Right lung (tissue), 5 donors: ENCODE data around the gene TRUB1. TPM values are rescaled to one million over a fixed set of nuclear protein-coding genes. Genes with fewer than 3 reads are reported as not detected.

Experiments
- DNase-seq, 2 donors: peaks; one replicate each; pipeline ENCODE4 v3.0.0-alpha.2; 2013
- polyA plus RNA-seq, 5 donors: library from polyadenylated mRNA; unstranded; fragments of 120-200 nt; gene quantifications; one replicate each; pipeline versions ENCODE4 v1.2.1 to v1.2.3, GENCODE V29; 2013; ENCODE audit warnings: inconsistent platforms in 1 of 5, low replicate concordance in 1 of 5; ENCODE audit not compliant: insufficient read length in 5 of 5, insufficient read depth in 1 of 5

TRUB1 gene
- polyA plus RNA-seq, 5 donors: 25.8 to 39.7 (median 28.7) TPM

DNA sequence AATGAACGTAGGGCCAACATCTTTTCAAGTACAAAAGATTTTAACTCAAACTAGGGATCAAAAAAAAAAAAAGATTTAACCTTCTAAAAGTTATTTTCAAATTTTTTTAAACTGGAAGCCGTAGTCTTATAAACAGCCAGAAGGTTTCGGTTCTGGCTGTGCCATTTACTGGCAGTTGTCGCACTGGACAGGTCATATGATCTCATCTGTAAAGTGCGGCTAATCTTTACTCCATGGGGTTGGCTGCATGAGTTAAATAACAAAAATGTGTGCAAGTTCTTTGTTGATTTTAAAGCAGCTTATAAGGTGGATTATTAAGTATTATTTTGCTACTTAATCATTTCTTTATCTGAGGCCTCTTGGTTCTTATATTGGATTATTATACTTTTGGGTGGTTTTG lies 36.6 kb downstream of the TRUB1 start:
- no peak for DNase-seq

DNA sequence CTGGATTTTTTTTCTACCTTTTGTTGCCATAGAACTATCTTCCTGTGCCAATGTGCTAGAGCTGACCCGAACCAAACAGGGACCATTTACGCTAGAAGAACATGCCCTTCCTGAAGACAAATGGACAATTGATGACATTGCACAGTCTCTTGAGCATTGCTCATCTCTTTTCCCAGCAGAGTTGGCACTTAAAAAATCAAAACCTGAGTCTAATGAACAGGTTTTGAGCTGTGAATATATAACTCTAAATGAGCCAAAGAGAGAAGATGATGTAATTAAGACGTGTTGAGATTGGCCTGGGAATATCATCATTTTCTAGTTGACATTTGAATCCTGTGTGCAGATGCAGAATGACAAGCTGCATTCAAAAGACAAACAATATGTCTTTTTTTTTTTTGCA lies 37.1 kb downstream of the TRUB1 start:
- no peak for DNase-seq

DNA sequence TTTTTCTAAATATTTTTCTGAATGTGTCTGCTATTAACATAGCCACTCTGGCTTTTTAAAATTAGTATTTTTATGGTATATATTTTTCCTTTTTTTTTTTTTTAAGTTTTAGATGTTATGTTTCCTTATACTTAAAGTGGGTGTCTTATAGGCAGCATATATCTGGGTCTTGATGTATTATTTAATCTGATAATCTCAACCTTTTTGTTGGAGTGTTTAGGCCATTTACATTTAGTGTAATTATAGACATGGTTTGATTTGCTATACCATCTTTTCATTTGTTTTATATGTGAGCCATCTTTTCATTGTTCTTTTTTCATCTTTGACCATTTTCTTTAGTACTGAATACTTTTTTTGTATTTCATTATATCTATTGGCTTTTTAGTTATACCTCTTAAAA lies 45.0 kb downstream of the TRUB1 start:
- DNase-seq: no peak

DNA sequence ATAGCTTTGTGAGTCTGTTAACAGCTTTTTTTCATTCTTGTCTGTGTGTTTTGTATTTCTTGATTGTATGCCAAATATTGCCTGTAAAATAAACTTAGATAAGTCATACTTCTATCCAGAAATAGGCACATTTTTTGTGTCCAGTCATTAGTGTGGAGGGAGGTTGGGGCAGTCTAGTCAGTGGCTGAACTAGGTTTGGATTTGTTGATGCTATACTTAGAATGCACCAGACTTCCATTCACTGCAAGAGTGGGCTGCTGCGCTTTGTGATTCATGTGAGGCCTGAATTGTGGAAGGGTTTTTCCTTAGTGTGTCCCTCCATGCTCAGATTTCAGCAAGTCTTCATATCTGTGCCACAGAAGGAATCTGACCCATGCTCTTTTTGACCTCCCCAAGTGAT lies 50.0 kb downstream of the TRUB1 start:
- no peak for DNase-seq

DNA sequence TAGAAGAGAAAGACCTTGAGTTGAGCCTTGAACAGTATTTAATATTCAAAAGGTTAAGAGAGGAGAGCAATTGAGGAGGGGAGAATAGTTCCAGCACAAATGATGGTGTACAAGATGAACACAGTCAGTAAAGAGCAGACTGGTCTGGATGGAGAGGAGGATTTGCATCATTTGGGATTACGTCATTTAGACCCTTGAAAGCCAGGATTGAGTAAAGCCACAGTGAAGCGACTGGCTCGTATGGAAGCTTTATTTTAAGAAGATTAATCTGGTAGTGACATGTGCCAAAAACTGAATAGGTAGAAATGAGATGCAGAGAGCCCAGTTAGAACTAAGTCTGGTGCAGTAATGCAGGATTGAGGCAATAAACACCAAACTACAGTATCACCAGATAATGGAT lies 52.6 kb downstream of the TRUB1 start:
- no peak for DNase-seq

DNA sequence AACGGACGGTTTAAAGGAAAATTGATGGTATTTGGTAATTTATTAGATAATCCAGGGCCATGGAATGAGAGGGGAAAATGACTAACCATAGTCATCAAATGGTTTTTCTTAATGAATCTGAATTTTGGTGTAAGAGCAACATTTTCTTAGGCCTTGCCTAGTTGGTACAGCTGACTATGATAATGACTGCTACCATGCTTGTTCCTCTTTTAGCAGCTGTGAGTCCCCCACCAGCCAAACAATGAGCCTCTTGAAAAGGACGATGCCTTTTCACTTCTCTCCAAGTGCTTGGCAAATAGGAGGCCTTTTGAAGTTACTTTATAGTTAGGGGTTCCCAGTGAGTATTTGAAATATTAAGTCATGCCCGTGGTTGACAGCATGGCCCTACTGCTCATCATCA lies 53.0 kb downstream of the TRUB1 start:
- no peak for DNase-seq

DNA sequence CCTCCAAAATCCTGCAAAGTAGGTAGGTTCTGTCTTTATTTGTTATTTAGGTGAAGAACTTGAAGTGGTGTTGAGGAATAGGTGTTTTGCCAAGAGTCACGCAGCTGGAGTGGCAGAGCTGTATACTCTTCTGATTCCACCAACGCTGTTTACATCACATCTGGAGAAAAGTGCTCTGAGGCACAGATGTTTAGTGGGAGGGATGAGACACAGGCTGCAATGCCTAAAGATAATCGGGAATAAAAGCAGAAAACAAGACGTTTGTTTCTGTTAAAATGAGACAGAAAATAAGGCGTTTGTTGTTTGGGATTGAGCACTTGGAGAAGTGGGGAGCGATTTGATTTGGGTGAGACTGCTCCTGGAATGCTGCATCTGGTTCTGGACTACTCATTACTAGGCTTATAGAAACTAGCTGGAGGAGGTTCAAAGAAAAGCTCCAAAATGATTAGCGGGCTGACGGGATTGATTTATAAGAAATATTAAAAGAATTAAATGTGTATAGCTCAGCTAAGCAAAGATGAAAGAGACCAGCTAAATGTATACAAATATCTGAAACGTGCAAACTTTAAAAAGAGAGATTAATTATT lies 54.3 kb downstream of the TRUB1 start:
- DNase-seq: no peak

DNA sequence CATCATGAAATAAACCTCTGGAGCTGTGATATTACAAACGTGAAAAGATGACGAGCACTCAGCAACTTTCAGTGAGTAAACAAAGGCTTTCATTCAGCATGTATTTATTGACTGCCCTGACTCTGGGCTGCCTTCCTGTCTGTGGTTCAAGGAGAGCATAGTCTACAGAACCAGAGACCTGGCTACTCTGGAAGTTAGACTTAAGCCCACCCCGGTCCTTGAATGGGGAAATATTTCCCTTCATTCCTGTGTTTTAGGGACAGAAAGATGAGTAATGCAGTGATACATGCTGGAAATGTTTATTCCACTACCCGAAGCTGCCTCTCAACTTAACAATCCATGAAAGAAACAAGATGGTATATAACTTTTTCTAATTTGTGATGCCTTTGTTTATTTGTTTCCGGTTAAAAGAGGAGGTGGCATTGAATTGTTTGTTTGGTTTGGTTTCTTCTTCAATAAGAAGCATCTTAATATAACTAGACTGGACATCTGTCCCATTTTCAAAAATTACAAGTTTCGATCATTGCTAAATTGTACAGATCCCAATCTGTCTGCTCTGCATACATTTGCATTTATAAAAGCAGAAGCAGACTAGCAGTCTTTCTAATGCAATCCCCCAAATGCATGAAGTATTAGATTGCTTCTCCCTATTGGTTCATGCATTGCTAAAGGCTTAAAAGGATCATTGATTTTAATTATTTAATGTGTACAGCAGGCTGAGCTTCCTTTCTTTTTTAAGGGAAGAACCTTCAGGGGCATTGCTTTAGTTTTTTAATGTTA lies 57.7 kb downstream of the TRUB1 start:
- no peak for DNase-seq

DNA sequence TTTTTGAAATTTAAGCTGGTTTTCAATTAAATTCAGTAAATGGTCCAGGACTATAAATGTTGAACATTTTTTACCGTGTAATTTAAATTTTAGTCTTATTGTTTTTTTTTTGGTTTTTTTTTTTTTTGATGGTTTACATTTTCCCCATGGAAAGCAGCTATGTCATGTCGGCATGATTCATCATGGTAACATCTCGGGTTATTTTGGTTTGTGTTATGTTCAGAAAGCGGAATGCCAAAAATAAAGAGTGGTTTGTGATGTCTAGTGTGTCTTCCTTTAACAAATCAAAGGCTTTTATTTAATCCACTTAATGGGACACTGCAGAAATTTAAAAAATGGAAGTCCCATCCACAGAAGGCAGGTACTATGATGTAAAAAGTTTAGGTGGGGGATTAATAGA lies 58.5 kb downstream of the TRUB1 start:
- DNase-seq: no peak

DNA sequence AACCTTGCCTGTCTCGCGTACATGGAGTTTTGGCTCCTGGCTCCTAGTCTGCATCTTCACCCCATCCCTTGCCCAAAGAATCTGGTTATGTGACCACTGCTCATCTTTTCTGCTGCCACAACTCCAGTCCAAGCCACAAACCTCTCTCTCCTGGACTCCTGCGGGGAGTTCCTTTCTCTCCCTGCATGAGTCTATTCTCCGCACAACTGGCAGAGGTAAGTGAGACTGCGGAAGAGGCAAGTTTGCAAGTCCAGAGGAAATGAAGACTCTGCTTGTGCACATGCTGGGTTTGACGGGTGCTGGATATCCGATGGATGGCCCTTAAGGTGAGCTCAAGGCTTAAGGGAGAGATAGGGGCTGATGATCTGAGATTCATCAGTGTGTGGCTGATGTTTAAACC lies 61.0 kb downstream of the TRUB1 start:
- DNase-seq: no peak

DNA sequence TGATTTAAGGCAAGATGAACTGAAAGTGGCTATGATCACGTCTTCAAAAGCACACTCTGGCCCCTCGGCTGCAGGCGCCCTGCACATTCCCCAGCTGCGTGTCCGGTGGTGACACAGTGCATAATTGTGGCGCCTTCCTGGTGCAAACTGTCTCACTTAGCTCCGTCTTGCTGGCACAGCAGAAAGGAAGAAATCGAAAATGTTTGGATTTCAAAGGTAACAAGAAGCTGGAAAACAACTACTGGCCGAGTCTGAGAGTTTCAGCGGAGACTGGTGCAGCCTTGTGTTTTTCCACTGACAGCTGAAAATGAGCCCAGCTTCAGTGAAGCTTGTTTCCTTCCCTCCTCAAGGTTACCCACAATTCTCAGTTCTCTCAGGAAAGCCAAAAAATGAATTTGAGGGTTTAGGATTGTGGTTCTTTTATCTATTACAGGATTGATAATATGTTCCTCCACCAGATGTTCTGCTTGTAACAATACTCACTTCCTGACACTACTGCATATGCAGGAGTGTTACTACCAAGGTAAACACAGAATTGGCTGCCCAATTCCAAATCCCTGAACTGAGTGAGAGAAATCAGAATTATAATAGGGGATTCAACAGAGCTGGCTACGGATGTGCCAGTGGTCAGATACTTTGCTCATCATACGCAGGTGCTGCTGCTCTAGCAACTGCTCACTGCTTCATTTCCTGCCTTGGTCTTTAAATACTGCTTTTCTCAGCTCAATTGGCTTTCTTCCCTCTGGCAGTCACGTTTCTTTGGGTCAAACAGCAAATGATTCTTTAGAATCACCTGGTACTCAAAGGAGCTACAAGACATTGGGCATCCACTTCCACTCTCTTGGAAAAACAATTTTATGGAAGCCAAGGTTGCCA lies 63.7 kb downstream of the TRUB1 start:
- no peak for DNase-seq

DNA sequence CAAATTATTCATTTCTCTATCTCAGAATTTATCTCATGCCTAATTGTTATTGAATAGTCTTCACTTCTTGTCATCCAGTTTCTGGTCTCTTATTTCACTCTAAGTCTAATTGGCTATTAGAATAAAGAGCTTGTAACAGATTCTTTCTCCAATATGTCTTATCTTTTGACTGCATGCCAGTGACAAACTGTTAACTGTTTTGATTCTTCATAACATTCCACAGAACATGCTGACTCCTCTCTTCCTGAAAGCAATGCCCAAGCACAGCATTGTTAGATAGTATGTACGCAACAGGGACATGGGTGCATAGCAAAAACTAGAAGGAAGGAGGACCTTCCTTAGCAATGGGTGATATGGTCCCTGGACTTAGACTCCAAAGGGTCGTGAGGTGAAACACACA lies 65.4 kb downstream of the TRUB1 start:
- no peak for DNase-seq

DNA sequence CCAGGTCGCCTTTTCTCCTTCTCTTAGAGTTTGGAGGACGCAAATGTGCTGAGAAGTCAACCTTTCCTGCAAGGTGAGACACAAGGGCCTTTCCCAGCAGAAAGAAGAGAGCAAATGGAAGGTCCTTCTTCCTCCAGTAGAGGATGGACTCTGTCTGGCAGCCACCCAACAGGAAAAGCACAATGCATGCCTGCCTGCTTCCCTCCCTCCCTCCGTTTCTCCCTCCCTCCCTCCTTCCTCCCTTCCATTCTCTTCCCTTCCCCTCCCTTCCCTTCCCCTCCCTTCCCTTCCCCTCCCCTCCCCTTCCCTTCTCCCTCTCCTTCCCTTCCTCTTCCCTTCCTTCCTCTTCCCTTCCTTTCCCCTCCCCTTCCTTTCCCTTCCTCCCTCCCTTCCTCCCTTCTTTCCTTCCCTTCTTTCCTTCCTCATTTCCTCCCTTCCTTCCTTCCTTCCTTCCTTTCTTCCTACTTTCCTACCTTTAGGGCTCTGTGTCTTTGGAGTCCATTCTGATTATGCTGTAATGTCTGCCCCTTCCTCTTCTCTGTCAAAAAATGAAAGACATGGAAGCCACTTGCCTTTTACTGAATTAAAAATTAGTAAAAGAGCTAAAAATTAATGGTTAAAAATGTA lies 66.4 kb downstream of the TRUB1 start:
- no peak for DNase-seq

DNA sequence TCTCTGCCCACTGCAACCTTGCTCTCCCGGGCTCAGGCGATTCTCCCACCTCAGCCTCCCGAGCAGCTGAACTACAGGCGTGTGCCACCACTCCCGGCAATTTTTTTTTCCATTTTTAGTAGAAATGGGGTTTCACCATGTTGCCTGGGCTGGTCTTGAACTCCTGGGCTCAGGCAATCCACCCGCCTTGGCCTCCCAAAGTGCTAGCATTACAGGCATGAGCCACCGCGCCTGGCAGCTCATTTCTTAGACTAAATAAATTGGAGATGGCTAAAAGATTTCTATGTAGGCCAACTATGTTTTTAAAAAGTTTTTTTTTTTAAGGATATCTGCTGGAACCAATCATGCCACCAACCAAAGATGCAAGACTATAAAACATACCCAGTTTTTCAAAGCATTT lies 67.8 kb downstream of the TRUB1 start:
- no peak for DNase-seq

DNA sequence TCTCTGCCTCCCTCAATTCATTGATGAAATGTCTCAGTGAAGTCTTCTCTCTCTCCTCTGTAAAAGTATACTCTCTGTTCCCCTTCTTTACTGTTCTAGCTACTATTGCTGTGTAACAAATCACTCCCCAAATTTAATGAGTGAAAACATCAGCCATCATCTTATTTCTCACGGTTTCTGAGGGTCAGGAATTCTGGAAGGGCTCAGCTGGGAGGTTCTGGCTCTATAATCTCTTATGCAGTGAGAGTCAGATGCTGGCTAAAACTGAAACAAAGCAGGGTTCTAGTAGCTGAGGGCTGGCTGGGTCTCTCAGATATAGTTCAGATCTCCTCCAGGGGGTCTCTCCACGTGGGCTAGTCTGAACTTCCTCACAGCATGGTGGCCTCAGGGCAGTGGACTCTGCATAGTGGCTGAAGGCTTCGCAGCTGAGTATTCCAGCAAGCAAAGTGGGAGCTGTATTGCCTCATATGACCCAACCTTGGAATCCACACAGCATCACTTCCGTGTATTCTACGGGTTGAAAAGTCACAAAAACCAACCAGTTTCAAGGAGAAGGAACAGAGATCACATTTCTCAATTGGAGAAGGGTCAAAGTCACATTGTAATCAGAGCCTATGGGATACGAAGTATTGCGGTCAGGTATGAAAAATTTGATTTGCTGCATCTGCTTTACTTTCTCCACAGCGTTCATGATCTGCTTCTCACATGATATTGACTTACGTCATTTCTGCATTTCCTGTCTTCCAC lies 80.4 kb downstream of the TRUB1 start:
- no peak for DNase-seq

DNA sequence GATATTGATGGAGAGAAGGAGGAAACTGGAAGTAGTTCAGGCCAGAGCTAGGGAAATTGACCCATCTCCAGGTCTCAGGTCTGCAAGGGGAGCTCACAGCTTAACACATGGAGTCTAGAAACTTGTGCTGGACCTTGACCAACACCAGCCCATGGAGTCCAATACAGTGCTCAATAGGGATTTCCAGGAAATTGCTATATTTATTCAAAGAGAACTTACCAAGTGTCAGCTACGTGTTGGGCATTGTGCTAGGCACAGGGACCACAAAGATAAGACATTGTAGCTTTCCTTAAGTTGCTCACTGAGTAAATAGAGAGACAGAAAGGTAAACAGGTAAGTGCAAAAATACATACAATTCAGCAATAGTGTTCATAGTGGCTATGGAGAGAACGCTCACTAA lies 82.5 kb downstream of the TRUB1 start:
- no peak for DNase-seq

DNA sequence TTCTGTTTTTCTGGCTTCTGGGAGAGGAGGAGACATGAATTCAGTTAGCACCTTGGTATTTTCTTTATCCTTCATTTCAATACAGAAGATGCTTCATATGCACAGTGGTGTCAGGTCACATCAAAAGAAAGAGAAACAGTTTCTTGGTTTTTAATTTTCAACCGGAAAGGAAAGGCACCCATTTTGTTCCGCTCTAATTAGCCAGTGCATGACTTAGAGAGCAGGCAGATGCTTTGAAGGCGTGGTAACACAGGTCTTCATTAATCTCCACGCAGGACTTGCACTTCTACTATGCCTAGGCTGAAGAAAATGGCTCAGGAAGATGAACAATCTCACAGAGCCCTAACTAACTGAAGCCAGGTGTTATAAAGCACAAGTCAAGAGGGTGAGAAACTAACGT lies 84.7 kb downstream of the TRUB1 start:
- DNase-seq: no peak

DNA sequence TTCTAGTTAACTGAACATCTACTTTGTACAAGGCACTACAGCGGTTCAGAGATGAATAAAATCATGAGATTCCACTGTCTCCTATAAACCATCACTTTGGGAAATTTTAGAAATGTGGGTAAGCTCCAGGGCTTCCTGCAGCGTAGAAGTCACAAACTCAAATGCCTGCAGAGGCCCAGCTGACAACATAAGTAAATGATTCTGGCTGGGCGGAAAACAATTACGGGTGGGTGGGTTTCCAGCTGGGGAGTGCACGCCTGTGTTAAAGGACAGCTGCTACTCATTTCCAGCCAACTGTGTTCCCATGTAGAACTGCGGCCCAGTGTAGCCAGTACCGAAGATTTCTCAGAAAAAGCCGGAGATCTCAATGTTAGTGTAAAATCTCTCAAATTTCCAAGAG lies 85.7 kb downstream of the TRUB1 start:
- DNase-seq: no peak

DNA sequence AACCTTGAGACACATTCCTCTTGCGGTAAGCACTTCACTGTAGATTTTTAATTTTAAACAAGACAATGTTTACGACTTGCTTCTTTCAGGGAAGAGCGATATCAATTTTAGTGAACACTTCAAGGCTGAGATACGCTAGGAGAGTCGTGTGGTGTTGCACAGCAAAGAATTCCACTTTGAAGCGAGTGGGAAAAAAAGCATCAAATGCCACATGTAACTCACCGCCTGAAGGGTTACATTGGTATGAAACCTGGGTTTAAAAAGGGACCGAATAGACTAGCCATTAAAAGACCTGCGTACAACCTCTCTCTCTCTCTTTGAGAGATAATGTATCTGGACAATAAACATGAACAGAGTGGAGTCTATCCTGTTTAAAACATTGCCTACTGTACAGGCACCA lies 86.4 kb downstream of the TRUB1 start:
- DNase-seq: no peak

DNA sequence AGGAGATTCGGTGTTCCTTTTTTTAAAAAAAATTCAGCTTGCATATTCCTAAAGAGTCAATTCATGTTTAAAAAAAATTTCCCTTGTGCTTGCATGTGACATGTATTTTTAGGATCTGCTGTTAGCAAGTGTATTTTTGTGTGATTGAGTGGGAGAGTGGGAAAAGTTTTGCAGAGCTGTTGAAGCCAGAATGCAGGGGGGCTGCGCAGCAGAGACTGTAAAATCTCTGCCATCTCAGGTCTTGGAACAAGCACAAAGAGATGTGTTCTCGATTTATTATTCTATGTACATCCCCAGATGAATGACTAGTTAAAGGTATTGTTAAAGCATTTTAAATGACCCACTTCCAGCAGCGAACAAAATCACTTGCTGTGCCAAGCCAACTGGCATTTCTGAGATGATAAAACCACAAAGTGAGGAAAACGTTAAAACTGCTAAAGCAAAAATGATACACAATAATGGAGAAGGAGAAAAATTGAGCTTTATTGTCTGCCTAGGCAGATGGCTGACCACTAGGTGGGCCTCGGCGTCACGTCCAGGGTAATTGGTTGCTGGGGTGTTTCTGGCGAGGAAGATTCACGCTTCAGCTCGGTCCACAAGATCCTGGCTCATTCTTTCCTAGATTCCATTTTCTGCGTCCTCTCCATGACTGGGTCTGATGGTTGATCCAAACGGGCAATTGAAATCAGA lies 88.2 kb downstream of the TRUB1 start:
- DNase-seq: no peak

DNA sequence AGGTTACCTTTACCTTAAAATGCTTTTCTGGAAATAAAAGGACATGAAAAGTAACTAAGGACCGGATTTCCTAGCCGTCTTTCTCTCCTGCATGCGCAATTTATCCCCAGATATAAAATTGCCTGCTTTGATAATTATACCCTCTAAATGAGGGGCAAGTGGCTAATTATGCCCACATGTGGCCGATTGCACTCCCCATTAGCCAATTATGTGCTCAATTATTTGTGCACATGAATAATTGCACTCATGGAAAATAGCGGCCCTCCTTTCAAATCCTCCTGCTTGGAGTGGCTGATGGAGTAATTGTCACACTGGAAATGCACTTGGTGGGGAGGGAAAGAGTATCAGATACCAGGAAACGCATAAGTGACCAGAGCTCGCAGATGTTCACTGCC lies 88.7 kb downstream of the TRUB1 start:
- DNase-seq: no peak
